NCI-H1436 treated with DMSO at 0.1 percent for 48 hours (cell line): ENCODE results near the gene PDCD1.
"Not testable (repeated sequence)": the region's sequence is repeated elsewhere in the genome, so short reads cannot be mapped to it uniquely, and the experiment has no call there.

ENCODE experiments used
- DNase-seq: peaks from one replicate; lab custom pipeline; 2025; lab: John Stamatoyannopoulos, UW

Gene PDCD1

GRCh38 chr2:241813644-241814392 lies 44.9 kb downstream of the PDCD1 start:
- no peak for DNase-seq

GRCh38 chr2:241812730-241813643 lies 45.7 kb downstream of the PDCD1 start:
- DNase-seq, result no peak

- DNase-seq, result no peak
Measured at GRCh38 chr2:241811952-241812729, 46.6 kb downstream of the PDCD1 start.

GRCh38 chr2:241811201-241811951 lies 47.3 kb downstream of the PDCD1 start:
- DNase-seq, result no peak

- no peak for DNase-seq
Measured at GRCh38 chr2:241810307-241811200, 48.1 kb downstream of the PDCD1 start.

GRCh38 chr2:241809383-241810306 lies 49.0 kb downstream of the PDCD1 start:
- no peak for DNase-seq

GRCh38 chr2:241808721-241809382 lies 49.8 kb downstream of the PDCD1 start, which contains the start of gene NEU4:
Gene NEU4 (plus strand): TSS chr2:241809193. CDS start chr2:241814485, 5,292 bp downstream.
- no peak for DNase-seq

- DNase-seq, result no peak
Measured at GRCh38 chr2:241808051-241808720, 50.5 kb downstream of the PDCD1 start.

- DNase-seq, result not testable (repeated sequence)
Measured at GRCh38 chr2:241806217-241806616, 52.5 kb downstream of the PDCD1 start.

GRCh38 chr2:241804326-241805229 lies 54.1 kb downstream of the PDCD1 start:
- DNase-seq, result no peak

- no peak for DNase-seq
Measured at GRCh38 chr2:241803387-241804325, 55.0 kb downstream of the PDCD1 start.

- no peak for DNase-seq
Measured at GRCh38 chr2:241802421-241803318, 56.0 kb downstream of the PDCD1 start.

GRCh38 chr2:241801611-241802420 lies 56.9 kb downstream of the PDCD1 start:
- no peak for DNase-seq
